NCI-H146 (cell line): Measurements from ENCODE around the gene GRIK3.

Experiments
- DNase-seq: peaks from one replicate; lab custom pipeline; 2025; lab: John Stamatoyannopoulos, UW

GRIK3 gene

GRCh38 chr1:37043101-37043500 lies 8.8 kb upstream of the GRIK3 start:
- DNase-seq: no peak

GRCh38 chr1:37042506-37042905 lies 8.2 kb upstream of the GRIK3 start:
- no peak for DNase-seq

DNA sequence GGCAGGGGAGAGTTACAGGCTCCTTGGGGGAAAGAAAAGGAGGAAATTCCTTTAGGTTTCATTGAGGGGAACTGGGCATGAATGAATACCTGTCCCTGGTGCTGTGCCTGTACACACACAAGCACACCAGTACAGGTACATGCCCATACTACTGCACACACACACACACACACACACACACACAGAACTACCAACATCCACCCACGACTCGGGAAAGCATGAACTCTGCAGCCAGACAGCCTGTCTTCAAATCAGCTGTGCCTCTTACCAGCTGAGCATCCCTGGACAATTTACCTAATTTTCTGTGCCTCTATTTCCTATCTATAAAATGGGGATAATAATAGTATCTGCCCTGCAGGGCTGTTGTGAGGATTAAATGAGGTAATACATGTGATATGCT lies 7.2 kb upstream of the GRIK3 start:
- DNase-seq: no peak

- DNase-seq: no peak
These were observed 6.5 kb upstream of the GRIK3 start for GRCh38 chr1:37040773-37041172.

GRCh38 chr1:37040261-37040660 lies 5.9 kb upstream of the GRIK3 start:
- peak; percentile 25 for DNase-seq

DNA sequence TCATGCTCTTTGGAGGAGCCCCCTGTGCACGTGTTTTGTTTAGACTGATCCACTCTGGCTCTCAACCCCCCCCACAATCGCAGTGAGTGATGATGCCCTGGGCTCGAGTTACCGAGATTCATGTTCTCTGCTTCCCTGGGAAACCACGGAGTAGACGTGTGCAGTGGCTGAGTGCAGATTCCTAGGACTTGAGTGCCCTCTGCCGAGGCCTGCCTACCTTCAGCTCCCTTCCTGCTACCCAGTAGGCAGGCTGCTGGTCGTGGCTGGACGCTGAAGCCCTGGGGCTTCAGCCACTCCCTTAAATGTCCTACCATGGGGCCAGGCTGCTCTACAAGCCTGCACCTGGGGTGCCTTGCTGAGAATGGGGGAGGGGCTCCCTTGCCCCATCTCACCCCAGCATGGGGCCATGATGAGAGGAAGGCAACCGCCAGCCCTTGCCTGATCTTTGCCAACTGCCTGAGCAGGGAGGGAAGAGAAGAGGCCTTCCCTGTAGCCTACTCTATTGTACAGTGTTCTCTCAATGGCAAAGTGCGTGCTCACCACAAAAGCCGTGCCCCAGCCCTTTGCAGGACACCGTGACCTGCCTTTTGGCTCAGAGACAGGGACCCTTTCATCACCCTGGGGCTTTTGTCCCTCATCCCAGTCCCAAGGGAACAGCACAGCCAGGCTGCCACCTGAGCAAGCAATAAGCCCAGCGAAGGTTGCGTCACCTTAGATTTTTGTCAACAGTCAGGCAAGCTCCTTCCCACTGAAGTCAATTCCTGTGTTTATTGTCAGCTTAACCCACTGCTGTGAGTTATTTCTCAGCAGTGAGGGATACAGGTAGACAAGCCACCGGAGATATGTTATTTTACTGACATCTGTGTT lies 4.1 kb upstream of the GRIK3 start:
- peak; percentile 94 for DNase-seq

GRCh38 chr1:37037690-37038089 lies 3.4 kb upstream of the GRIK3 start:
- DNase-seq: peak; percentile 26

DNA sequence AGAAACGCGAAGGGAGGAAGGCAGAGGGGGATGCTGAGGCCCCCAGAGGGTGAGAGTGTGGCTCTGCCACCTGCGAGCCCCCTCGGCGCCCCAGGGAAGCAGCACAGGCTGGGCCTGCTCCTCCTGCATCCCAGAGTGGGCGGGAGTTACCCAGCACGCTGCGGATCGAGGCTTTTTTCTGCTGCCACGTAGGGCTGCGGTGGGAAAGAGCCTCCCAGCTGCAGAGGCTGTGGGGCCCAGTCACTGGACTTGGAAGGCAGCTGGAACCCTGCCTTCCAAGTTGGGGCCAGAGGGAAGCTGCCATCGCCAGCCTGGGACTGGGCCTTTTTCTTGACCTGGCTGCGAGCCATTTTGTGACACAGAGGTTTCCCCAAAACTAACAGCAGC lies 2.3 kb upstream of the GRIK3 start:
- no peak for DNase-seq

DNA sequence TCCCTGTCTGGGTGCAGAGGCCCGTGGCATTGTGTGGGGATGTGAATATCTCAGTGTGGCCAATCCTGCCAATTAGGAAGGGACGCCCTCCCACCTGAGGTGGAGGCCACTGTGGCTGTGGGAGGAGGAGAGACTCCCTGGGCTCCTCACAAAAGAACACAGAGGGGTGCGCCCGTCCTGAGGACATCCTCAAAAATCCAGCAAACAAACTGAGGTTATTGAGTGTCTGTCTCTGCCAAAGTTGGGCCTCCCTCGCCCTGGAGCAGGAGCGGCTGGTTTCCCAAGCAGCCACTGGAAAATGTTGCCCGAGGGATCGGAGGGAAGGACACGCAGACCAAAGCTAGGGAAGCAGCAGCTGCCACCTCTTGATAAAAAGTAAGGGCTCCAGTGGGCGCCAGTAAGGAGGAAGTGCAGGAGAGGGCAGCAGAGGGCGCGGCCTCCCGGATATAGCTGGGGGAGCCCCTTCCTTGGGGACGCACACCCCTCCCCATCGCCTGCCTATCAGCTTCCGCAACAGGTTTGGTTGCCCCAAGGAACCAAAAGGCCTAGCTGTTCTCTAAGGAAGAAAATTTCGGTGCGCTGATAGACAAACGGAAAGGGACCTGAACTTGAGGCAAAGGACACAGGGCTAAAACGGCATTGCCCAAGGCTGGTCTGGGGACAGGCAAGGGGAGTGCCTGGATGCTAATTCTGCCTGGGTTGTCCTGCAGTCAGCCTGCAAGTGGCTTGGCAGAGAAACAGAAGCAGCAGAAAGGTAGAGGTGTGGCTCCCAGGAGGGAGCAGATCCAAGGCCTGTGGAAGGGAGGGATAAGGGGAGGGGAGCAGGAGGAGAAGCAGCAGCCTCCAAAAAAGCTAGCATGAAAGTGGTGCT lies 1.7 kb upstream of the GRIK3 start:
- peak; percentile 34 for DNase-seq

DNA sequence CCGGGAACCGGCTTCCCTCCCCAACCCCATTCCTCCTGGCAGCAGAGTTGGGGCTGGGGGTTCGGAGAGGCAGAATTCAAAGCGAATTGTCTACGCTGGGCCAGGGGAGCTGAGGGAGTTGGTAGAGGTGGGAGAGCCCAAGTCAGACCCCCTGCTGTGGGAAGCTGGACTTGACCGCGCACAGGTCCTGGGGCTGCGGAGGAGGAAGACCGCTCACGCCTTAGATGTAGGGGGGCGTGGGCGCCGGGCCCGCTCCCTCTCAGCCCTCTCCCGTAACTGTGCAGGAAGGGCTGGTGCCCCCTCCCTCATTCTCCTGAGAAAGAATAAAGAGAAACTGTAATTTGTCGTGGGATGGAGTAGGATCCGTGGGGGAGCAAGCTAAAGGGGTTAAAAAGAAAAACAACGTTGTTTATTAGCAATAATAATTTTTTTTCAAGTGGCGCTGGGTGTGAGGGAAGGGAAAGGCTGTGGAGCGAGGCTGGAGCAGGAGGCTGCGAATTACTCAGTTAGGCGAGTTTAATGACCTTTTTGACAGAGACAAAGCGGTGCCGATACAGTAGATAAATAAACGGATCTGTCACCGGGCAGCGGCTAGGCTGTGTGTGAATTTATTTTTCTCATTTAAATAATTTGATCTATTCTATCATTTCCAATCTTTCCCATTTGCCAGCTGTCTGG lies 838 bp upstream of the GRIK3 start:
- DNase-seq: peak; percentile 25

GRCh38 chr1:37033355-37034101 lies 787 bp downstream of the GRIK3 start:
- peak; percentile 20 for DNase-seq

DNA sequence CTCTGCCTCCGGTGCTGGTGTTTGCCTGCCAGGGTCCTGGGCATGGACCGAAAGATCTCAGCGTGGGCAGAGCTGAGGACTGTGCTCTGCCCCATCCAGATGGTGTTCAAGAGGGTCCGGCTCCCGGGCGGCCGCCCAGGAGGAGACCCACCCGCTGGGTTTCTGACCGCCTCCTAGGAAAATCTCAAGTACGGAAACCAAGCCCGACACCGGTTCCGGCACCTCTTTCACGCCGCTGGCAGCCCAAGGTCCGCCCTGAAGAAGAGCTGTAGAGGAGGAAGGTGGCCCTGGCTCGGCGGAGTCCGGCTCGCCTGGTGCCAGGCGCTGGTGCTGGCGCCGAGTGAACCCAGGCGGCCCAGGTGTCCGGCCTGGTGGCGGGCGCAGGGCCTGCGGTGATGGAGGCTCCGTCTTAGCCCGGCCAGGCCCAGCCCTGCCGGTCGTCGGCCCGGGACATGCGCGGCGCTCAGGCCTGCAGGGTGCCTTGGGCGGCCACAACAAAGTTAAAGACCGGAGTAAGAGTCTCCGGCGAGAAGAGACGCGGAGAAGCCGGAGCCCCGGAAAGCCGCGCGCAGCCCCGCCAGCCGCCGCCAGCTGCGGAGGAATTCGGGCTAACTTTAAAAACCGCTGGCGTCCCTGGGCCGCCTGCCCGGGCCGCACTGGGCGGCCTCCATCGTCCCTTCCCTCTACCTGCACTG lies 1.5 kb downstream of the GRIK3 start:
- no peak for DNase-seq

DNA sequence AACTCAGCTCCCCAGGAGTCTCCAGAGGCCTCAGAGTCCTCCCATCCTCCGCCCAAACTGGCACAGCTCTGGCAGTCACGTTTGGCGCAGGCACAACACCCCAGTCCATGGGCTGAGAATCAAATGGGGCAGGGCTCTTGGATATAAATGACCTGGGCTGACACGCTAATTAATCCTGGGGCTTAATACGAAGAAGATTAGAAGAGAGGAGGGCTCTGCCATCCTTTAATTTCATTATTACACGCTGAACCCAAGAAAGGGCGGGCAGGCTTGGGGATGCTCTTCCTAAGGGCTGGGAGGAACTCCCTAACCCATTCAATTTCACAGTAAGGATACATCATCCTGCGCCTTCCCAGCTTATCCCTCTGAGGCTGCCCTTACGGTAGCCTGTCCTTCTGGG lies 2.4 kb downstream of the GRIK3 start:
- no peak for DNase-seq

- no peak for DNase-seq
These were observed 2.9 kb downstream of the GRIK3 start for GRCh38 chr1:37031429-37031828.

DNA sequence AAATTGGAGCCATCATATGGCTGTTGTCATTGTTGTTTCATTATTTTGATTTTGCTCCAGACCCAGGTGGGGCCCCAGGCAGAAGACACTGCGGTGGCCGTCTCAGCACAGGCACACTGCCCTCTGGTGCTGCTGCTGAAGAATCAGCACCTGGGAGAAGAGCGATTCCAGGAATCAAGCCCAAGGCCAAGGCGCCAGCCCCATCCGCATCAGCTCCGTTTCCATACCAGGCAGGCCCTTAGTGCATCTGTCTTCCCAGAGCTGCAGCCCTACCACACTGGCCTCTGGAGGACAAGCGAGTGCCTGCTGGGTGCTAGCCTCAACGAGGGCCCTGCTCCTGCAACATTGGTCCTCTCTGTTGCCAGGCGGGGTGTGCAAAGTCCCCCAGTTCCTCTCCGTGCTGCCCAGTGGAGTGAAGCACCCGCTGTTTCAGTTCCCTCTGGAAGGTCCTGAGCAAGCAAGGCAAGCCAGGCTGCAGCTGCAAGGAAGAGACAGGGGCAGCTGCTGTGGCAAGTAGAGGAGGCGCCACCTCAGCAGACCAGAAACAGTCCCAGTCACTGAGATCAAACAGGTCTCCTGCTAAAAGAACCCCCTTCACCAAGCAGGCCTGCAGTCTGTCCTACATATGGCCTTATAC lies 5.2 kb downstream of the GRIK3 start:
- no peak for DNase-seq

GRCh38 chr1:37021502-37021901 lies 12.8 kb downstream of the GRIK3 start:
- DNase-seq: no peak

- no peak for DNase-seq
These were observed 13.6 kb downstream of the GRIK3 start for GRCh38 chr1:37020653-37021277.

DNA sequence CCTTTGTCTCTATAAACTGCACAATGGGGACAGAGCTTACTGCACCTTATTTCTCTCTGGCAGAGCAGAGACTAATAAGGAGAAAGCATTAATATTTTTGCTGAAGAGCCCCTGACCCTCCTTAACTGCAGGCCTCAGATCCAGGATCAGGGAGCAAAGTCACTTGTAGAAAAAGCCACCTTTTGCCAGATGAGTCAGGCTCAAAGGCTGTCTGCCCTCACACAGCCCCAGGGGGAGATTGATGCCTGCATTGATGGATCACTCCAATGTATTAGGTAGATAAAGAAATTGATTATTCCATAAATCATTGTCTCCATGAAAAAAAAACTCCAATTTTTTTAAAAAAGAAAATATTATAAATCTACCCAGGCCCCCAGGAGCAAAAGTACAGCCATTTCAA lies 15.8 kb downstream of the GRIK3 start:
- DNase-seq: peak; percentile 8

DNA sequence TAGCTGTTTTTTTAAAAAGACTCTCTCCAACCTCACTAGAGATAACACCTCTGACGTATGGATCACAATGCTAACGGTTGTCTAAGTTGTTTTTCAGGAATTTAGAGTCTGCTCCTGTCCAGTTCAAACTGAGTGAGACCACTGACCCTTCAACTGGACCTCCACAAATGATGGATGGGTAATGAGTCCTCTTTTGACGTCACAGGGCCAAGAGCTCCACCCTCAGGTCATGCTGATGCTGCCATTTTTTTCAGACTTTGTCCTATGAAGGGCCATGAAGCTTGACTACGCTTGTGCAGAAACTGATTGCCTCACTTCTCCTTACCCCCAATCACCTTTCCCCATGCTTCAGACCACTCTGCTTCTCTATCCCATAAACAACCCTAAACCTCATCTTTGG lies 16.6 kb downstream of the GRIK3 start:
- DNase-seq: peak; percentile 8

- no peak for DNase-seq
These were observed 18.2 kb downstream of the GRIK3 start for GRCh38 chr1:37016121-37016520.
